NCI-H446 (cell line): ENCODE data around the gene CA9.

Source experiments
- DNase-seq, 2 experiments: peaks; one replicate each; lab custom pipeline; 2025; lab: John Stamatoyannopoulos, UW

The CA9 gene

GRCh38 chr9:35691757-35692301 lies 18.1 kb downstream of the CA9 start:
- DNase-seq = no peak

GRCh38 chr9:35695943-35696401 lies 22.2 kb downstream of the CA9 start:
- DNase-seq = no peak

- peak in 1 of 2 experiments; percentile 31 for DNase-seq
These were observed 22.9 kb downstream of the CA9 start for GRCh38 chr9:35696520-35697215.

GRCh38 chr9:35697486-35697885 lies 23.8 kb downstream of the CA9 start:
- DNase-seq = no peak

GRCh38 chr9:35698231-35698630 lies 24.5 kb downstream of the CA9 start:
- DNase-seq = no peak

GRCh38 chr9:35700031-35700430 lies 26.3 kb downstream of the CA9 start:
- no peak for DNase-seq

- DNase-seq = no peak
These were observed 27.2 kb downstream of the CA9 start for GRCh38 chr9:35700942-35701341.

GRCh38 chr9:35702696-35703095 lies 29.0 kb downstream of the CA9 start:
- no peak for DNase-seq

GRCh38 chr9:35703906-35704672 lies 30.4 kb downstream of the CA9 start:
- DNase-seq = no peak

- no peak for DNase-seq
These were observed 31.6 kb downstream of the CA9 start for GRCh38 chr9:35705372-35705771.

GRCh38 chr9:35705836-35706430 lies 32.2 kb downstream of the CA9 start:
- DNase-seq = peak in 1 of 2 experiments; percentile 23

GRCh38 chr9:35706951-35707350 lies 33.2 kb downstream of the CA9 start:
- no peak for DNase-seq

- DNase-seq = no peak
These were observed 34.4 kb downstream of the CA9 start for GRCh38 chr9:35708146-35708545.

GRCh38 chr9:35710818-35711500 lies 37.2 kb downstream of the CA9 start:
- DNase-seq = no peak

- DNase-seq = no peak
These were observed 38.0 kb downstream of the CA9 start for GRCh38 chr9:35711501-35712428.

GRCh38 chr9:35712762-35713400 lies 39.2 kb downstream of the CA9 start:
- DNase-seq = no peak

GRCh38 chr9:35713578-35713977 lies 39.9 kb downstream of the CA9 start:
- no peak for DNase-seq

GRCh38 chr9:35714123-35714522 lies 40.4 kb downstream of the CA9 start:
- DNase-seq = no peak

- no peak for DNase-seq
These were observed 41.0 kb downstream of the CA9 start for GRCh38 chr9:35714579-35715252.

- peak in 1 of 2 experiments; percentile 28 for DNase-seq
These were observed 42.5 kb downstream of the CA9 start for GRCh38 chr9:35716230-35716629.
